ENCODE data around the gene RALB.

- TF ChIP-seq CTCF (IDR thresholded peaks at IDR 0.05) (no peak), POLR2AphosphoS5 (IDR thresholded peaks at IDR 0.05) (no peak)
These were observed 85.4 kb downstream of the RALB start for GRCh38 chr2:120338015-120338414.
